OCI-LY3 (cell line): Measurements from ENCODE around the gene FCGR3B.
"Not testable (repeated sequence)": the region's sequence is repeated elsewhere in the genome, so short reads cannot be mapped to it uniquely, and the experiment has no call there.

Experiments
- EZH2phosphoT487 ChIP-seq: fragments of 200-600 bp; shearing (Covaris generic); IDR thresholded peaks from 2 replicates; pipeline ENCODE4 v1.6.1; 2018; ENCODE audit warnings: antibody characterized with exemption, mixed run types, low read depth
- TF ChIP-seq, protein P1 (sequence below): fragments of 200-600, 300-600 bp; sonication (generic); IDR thresholded peaks from 2 replicates; pipeline ENCODE4 v1.5.1; 2014; ENCODE audit warnings: antibody characterized with exemption, low read length, low read depth

DNA sequence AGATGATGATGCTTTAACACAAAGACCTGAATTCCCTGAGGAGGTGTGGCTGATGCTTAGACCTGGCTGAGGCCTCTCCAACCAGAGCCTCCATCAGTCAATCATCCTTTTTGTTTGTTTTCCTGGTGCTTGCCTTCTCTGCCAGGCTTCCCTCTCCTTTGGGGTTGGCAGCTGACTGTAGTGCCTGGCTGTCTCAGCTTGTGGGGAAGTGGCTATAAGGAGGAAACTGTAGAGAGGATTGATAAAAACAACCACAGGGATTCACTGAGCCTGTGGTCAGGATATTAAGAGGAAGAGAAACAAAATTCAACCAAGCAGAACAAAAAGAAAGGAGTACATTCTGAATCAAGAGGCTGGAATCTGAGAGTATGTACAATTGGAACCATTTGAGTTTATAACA, 54.3 kb downstream of the FCGR3B start:
- TF ChIP-seq, protein P1, sequence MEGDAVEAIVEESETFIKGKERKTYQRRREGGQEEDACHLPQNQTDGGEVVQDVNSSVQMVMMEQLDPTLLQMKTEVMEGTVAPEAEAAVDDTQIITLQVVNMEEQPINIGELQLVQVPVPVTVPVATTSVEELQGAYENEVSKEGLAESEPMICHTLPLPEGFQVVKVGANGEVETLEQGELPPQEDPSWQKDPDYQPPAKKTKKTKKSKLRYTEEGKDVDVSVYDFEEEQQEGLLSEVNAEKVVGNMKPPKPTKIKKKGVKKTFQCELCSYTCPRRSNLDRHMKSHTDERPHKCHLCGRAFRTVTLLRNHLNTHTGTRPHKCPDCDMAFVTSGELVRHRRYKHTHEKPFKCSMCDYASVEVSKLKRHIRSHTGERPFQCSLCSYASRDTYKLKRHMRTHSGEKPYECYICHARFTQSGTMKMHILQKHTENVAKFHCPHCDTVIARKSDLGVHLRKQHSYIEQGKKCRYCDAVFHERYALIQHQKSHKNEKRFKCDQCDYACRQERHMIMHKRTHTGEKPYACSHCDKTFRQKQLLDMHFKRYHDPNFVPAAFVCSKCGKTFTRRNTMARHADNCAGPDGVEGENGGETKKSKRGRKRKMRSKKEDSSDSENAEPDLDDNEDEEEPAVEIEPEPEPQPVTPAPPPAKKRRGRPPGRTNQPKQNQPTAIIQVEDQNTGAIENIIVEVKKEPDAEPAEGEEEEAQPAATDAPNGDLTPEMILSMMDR, result not testable (repeated sequence)
- not testable (repeated sequence) for TF ChIP-seq EZH2phosphoT487
